ENCODE data around the gene AKR1B15.

GRCh38 chr7:134589491-134589941 is 40.6 kb downstream of the AKR1B15 start:
- TF ChIP-seq CTCF (conservative IDR thresholded peaks at IDR 0.05; ENCODE audit: low read depth, low read length), result no peak
- TF ChIP-seq MAFK (IDR thresholded peaks at IDR 0.05; ENCODE audit: low read depth, low read length), result no peak
- no peak for TF ChIP-seq NFE2L2 (IDR thresholded peaks at IDR 0.05; ENCODE audit: low read depth, low read length)
